ENCODE data around the gene NCAM1.
A peak's percentile ranks its signal among the peaks of the same experiment; 100 is the strongest.

NCAM1 gene

GRCh38 chr11:113313601-113314000 lies 352.4 kb downstream of the NCAM1 start:
- DNase-seq (ENCODE audit: low spot score) = no peak

- no peak for DNase-seq (ENCODE audit: low spot score)
Measured at GRCh38 chr11:113314065-113314388, 352.8 kb downstream of the NCAM1 start.

GRCh38 chr11:113314389-113315301 lies 353.4 kb downstream of the NCAM1 start, which contains the start of gene TTC12:
TSS of gene TTC12 (plus strand) at chr11:113314583. CDS start at chr11:113316258, 1,675 bp downstream.
- peak; percentile 97 for DNase-seq (ENCODE audit: low spot score)

GRCh38 chr11:113315811-113316210 lies 354.6 kb downstream of the NCAM1 start:
- DNase-seq (ENCODE audit: low spot score) = no peak

GRCh38 chr11:113316256-113316655 lies 355.0 kb downstream of the NCAM1 start:
- no peak for DNase-seq (ENCODE audit: low spot score)

- DNase-seq (ENCODE audit: low spot score) = no peak
Measured at GRCh38 chr11:113317339-113317738, 356.1 kb downstream of the NCAM1 start.

- no peak for DNase-seq (ENCODE audit: low spot score)
Measured at GRCh38 chr11:113319085-113319484, 357.9 kb downstream of the NCAM1 start.

GRCh38 chr11:113322158-113322557 lies 360.9 kb downstream of the NCAM1 start:
- DNase-seq (ENCODE audit: low spot score) = no peak

GRCh38 chr11:113324250-113324649 lies 363.0 kb downstream of the NCAM1 start:
- DNase-seq (ENCODE audit: low spot score) = no peak
